Effector CD4-positive, alpha-beta T cell (primary cell): ENCODE data around the gene LANCL3.

Experiments
- DNase-seq: peaks from one replicate; pipeline ENCODE4 v3.0.0-alpha.2; 2020

The LANCL3 gene

DNA sequence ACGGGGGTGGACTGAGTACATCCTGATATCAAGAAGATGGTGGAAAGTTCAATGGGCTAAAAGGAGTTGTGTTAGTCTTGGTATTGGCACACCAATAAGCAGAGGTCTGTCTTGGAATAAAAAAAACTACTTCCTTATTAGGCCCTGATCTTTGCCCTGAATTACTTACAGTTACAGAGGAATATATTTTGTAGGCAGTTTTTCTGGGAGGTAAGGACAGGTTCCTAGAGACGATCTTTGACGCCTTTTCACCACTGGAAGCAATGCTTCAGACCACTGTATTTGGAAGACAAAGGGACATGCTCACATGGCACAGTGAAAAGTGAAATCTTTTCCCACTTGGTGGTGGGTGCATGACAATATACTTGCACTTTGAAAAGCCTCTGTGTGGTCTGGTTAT lies 113.5 kb downstream of the LANCL3 start:
- DNase-seq = no peak

DNA sequence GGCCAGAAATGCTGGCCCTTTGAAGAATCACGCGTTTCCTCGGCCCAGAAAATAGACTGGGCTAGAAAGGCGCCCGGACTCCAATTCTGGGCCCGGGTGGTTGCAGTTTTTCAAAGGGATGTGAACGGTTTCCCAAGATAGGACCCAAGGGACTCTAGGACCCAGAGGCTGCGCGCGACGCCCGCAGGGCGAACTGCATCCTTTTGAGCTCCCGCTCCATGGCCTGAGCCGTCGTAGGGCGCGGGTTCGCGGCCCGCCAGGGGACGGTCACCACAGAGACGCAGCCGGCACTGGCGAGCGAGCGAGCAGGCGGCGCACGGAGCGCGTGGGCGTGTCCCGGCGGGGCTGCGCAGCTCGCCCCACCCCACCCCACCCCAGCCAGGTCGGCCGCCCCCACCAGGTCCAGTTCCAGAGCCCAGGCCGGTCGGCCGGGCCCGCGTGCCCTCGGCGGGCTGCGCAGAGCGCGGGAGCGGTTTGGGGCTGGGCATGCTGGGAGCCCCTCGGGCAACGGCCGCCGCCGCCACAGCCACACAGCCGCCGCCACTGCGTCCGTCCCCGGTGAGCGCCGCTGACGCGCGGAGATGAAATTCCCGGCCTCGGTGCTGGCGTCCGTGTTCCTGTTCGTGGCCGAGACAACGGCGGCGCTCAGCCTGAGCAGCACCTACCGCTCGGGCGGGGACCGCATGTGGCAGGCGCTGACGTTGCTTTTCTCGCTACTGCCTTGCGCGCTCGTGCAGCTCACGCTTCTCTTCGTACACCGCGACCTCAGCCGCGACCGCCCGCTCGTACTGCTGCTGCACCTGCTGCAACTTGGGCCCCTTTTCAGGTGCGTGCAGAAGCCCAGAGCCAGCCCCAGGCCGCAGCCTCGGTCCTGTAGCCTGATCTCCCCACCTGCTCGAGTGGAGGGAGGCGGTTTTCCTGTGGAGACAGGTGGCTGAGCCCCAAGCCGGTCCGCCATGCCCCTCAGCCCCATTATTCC lies 114.2 kb downstream of the LANCL3 start, which contains the start of gene XK:
Gene XK (plus strand): TSS at position 411 of the 979 bp plus-strand sequence. CDS start 171 bp downstream, at position 582.
- no peak for DNase-seq

DNA sequence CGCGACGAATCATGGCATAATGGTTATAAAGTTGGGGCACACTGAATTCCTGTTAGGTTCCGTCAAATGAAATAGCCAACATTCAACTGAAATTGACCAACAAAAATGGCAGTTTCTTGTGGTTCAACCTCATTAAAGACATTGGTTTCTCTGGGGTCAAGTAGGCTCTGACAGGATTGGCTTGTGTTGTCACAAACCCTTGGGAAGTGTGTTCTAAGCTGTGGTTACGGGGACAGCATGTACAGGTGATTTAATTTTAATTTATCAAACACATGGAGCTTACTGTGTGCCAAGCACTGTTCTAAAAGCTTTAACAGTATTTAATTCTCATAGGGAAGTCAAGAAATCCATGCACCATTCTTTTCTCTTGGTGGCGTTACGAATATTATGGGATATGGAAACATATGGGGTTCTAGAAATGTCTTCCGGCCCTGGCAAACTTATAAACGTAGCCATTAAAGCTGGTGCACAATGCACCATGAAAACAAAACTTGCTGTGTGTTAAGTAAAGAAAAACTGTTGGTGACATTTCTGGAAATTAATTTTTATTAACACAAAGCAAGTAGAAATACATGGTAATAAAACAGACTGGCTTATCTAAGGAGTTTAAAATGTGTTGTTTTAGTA lies 115.0 kb downstream of the LANCL3 start:
- DNase-seq = no peak

- DNase-seq = no peak
Measured at GRCh38 chrX:37686996-37687395, 115.5 kb downstream of the LANCL3 start.

DNA sequence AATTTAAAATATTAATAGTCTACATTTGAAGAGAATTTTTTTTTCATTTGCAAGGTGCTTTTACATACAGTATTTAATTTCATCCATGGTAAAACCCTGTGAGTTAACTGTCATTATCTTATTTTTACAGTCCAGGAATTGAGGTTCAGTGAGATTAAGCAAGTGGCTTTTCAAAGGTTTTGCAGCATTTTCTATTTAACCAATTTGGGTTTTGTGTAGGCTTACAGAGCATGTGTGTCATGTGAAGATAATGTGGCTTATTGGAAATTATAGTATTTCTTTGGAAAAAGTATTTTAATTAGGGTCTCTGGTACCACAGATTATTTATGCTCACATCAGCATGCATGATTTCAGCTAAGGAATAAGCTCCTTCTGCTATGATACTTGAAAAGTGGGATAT lies 118.7 kb downstream of the LANCL3 start:
- DNase-seq = no peak

GRCh38 chrX:37692918-37693317 lies 121.5 kb downstream of the LANCL3 start:
- DNase-seq = no peak

DNA sequence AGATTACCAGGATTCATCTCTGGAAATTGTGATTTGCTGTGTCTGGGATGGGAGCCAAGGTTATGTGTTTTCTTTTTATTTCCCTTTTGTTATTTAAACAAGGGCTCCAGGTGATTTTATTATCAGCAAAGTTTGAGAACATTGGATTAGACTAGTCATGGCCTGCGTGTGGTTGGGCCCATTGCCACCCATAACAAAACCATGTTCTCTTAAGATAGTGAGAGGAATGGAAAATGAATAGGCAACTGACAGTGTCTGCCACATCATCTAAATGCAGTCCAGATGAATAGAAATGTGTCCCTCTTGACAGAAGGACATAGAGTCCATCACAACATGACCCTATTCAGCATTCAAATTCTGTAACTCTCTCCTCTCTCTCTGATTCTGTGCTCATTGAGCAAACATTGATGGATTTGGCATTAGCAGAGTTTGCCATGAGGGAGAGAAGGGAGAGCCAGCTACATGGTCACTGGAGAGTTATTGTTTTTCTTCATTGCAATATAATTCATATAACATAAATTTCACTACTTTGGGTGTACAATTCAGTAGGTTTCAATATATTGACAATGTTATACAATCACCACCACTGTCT lies 125.8 kb downstream of the LANCL3 start:
- DNase-seq = no peak

GRCh38 chrX:37701588-37701987 lies 130.1 kb downstream of the LANCL3 start:
- DNase-seq = no peak

GRCh38 chrX:37711991-37712390 lies 140.5 kb downstream of the LANCL3 start:
- DNase-seq = no peak

DNA sequence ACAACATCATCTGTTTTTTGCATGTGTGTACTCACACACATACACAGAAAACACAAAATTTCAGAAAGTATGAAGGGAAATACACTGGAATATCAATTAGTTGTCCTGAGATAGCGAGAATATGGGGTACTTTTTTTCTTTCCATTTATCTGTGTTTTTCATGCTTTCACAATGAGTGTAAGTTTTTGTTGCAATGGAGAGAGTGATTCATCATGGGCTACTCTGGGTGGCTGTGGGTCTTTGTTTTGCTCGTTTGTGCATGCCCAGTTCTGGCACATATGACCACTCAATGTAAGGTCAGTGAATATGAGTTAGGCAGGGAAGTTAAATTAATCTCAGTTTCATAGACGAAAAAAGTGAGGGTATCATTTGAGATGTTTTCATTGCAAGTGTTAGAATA lies 141.0 kb downstream of the LANCL3 start:
- DNase-seq = no peak

GRCh38 chrX:37714479-37714878 lies 143.0 kb downstream of the LANCL3 start:
- DNase-seq = no peak

DNA sequence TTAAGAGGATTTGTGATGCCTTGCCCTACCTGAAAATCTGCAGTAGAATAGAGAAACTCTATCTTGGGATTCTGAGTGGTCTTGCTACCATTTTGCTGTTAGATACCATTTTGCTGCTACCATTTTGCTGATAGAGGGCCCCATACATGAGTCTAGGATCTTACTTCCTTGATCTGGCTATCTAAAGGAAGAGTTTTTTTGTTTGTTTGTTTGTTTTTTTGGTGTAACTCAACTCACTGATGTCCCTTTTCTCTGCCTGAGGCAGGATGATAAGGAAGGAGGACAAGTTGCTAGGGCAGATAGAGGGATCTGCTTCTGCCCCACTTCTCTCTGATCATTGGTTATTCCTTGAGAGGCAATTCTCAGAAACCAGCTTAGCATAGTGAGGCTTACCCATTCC lies 145.1 kb downstream of the LANCL3 start:
- DNase-seq = no peak

DNA sequence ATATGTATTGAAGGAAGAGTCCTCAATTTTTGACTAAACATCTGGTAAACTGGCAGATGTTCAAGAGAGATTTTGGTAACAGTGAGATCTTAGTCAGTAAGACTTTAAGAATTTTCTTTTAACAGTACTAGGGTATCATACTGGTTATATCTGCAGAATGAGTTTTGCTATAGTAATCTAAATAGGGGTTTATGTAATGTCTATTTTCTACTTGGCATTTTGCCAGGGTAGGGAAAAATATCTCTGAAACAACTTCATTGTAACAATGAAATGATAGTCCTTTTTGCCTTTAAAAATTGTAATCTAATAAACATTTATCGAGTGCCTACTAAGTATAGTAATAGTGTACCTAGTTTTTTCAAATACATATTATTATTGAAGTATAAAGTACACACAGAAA lies 146.2 kb downstream of the LANCL3 start:
- no peak for DNase-seq

- no peak for DNase-seq
Measured at GRCh38 chrX:37722595-37722994, 151.1 kb downstream of the LANCL3 start.

DNA sequence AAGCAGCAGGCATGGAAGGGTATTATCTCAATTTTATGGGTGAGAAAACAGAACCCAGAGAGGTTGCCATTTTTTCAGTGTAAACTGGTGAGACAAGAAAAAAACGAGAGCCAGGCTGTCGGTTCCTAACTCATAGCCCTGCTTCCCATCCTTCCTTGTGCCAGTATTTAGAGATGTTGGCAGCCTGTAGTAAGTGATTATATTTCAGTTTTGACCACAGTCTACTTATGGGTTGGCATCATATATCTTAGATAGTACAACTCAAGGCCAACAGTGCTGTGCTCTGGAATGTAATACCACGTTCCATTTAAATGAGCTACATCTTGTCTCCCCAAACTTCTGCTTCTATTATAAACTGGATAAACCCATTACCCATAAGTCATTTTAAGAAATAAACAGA lies 154.9 kb downstream of the LANCL3 start:
- no peak for DNase-seq
